SW480 (cell line): ENCODE data around the gene MYBL2.
A peak's percentile ranks its signal among the peaks of the same experiment; 100 is the strongest.

Experiments
- DNase-seq: peaks from one replicate; pipeline ENCODE4 v3.0.0-alpha.2; 2016; ENCODE audit warnings: low spot score

The MYBL2 gene

DNA sequence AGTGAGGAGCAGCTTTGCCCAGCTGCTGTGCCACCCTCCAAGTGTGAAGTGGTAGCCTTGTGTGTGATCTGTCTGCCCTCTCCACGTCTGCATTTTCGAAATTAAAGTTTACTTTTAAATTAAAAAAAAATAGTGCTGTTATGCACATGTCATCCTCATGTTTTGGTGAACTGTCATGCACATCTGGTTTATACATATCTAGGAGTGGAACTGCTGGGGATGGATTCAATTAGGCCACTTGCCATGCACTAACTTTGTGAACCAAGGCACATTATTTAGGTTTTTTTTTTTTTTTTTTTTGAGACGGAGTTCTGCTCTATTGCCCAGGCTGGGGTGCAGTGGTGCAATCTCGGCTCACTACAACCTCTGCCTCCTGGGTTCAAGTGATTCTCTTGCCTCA lies 56.3 kb downstream of the MYBL2 start:
- no peak for DNase-seq

DNA sequence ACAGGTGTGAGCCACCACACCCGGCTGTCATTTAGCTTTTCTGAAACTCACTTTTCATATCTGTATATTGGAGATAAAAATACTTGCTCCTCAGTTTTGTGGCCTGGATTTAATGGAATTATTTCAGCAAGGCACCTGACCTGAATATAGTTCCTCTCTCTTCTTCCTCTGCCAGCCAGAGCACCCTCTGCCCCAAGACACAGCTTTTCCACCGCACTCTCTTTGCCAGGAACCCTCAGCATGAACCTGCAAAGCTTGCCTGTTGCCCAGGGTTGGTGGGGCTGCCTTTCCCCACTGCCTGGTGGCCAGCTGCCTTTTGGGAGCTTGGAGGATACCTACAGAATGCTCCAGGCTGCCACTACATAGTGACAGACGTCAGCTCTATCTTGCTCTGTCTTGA lies 56.8 kb downstream of the MYBL2 start:
- no peak for DNase-seq

DNA sequence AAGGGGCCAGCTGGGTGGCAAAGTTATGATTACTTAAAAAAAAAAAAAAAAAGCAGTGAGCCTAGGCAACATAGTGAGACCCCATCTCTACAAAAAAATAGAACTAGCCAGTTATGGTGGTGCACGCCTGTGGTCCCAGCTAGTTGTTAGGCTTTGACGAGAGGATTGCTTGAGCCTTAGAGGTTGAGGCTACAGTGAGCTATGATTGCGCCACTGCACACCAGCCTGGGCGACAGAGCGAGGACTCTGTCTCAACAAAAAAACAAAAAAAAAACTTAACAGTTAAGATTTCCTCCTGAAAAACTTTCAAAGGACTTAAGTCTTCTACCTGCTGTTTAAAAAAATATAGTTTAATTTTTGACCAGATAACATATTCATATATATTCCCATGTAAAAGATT lies 57.5 kb downstream of the MYBL2 start:
- DNase-seq, result no peak

DNA sequence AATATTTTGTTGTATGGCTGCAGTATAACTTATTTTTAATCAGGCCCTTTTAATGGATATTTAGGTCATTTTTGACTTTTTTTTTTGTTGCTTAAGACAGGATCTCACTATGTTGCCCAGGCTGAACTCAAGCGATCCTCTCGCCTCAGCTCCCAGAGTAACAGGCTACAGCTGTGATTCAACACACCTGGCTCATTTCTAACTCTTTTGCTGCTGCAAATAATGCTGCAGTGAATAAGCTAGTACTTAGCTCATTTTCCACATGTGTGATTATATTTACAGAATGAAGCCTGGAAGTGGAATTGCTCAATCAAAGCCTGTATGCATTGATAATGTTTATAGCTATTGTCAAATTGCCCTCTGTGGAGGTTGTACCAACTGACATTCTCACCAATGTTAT lies 58.8 kb downstream of the MYBL2 start:
- no peak for DNase-seq

DNA sequence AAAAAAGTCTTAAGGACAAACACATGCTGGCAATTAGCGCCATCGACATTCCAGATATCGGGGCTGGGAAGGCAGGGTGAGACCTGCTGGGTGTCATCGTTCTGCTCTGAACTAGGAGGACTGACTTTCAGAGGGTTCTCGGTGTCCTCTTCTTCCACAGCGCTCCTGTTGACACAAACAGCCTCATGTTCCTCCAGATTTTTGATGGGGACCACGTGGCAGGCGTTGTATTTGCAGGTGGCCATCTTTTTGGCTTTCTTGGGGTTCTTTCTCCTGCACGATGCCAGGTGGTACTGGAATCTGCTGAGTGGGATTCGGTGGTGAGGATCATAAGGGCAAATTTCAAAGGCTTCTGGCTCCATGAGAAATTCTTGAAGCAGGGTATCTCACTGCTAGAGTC lies 59.4 kb downstream of the MYBL2 start:
- DNase-seq, result no peak

DNA sequence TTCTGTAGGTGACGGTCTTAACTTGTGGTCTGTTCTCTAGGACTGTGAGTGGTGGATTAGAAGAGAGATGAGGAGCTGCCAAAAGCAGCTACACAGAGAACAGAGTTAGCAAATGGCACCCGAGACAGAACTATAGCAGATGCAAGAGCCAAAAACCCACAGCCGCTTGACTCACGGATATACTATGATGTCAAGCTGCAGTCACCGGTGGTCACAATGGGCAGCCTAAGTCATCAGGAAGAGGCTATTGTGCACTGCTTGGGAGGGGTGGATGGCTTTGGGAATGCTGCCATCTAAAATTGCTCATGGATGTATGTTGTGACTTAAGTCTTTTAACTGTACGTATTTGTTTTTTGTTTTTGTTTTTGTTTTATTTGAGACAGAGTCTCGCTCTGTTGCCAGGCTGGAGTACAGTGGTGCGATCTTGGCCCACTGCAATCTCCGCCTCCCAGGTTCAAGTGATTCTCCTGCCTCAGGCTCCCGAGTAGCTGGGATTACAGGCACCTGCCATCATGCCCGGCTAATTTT lies 60.0 kb downstream of the MYBL2 start, which contains the start of gene GTSF1L:
GTSF1L (minus strand) TSS at position 192 of the 528 bp plus-strand sequence. CDS start 308 bp downstream, outside the sequence.
- no peak for DNase-seq

DNA sequence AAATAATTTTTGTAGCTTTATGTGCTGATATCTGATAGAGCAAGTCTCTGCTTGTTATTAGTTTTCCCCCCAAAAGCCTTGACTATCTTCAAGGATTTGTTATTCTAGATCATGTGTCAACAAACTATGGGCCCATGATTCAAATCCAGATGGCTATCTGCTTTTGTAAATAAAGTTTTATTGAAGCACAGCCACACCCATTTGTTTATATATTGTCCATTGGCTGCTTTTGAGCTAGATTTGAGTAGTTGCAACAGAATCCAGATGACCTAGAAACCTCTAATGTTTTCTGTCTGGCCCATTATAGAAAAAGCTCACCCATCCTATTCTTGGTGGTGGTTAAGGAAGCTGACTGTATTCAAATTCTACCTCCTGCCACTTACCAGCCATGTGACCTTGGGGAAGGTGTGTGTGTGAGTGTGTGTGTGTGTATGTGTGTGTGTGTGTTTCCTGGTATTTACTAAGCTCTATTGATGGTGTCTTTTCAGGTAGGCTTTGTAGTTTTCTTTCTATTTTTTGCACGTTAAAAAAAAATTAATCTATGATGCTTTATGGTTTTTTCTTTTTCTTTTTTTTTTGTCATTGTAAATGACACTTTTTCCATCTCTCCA lies 61.2 kb downstream of the MYBL2 start:
- no peak for DNase-seq

DNA sequence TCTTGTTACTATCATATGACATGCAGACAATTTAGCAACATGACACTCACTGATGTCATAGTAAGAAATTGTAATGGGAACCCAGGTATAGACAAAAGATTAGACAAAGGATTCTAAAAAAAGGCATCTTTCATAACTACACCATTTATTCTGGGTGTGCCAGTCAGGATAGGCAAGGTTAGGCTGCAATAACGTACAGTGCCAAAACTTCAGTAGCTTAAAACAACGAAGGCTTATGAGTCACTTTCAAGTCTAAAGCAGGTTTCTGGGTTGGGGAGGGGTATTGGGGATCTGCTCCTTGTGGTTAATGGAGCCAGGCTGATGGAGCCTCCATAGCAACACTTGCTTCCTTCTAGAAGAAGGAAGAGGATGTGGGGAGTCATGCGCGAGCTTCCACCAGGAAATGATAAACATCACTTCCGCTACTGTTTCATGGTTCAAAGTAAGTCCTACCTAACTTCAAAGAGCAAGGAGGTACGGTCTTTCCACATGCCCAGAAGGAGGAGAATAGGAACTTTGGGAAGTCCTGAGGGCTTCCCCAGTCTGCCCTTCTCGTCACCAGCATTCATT lies 61.9 kb downstream of the MYBL2 start:
- DNase-seq, result no peak

DNA sequence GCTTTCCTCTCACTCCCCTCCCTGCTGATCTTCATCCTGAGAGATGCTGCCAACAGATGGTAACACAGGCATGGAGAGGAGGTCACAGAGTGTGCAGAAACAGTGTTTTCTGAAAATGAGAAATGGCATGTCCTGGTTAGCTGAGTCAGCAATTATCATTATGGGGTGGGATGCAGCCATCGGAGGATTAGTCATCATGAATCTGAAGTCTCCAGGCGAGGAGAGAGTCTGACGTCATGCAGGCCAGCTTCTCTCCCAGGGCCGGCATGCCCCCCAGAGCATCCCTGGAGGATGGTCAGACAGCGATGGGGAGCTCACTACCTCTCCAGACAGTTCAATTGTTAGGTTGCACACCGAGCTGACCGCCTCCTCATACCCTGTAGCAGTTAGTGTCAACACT lies 64.6 kb downstream of the MYBL2 start:
- no peak for DNase-seq

DNA sequence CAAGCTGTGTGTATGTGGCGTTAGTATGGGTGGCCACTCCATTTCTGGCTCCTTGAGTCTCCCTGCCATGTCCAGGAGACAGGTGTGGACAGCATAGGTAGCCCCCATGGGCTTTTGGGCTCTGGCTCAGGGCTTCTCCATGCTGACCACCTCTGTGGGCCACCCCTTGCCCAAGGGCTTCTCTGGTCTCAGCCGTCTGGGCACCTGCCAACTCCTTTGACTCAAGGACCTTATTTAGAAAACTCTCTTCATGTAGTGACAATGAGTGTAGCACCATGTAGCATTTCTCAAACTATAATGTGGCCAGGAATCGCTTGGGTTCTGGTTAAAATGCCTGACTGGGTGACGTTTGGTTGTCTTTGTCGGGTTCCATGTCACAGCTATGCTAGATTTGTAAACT lies 65.0 kb downstream of the MYBL2 start:
- DNase-seq, result no peak

DNA sequence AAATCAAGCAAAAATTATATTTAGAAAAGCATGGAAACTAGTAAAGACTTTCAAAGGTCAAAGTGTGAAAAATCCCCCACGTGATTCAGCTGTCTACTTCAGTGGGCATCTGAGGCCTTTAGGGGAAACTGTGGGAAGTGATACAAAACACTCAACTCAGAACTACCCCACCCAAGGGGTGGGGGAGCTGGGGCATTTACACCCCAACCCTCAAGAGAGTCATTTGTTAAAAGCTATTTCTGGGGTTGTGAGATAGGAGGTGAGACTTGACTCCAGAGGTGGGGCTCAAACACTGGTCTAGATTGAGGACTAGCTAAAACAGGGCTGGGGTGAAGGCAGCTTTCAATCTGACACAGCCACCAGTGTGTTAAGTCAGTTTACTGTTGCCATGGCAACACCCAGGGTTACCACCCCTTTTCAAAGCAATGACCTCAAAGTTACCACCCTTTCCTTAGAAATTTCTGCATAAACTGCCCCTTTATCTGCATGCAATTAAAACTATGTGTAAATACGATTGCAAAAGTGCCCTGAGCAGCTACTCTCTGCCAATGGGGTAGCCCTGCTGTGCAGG lies 69.8 kb downstream of the MYBL2 start:
- no peak for DNase-seq

DNA sequence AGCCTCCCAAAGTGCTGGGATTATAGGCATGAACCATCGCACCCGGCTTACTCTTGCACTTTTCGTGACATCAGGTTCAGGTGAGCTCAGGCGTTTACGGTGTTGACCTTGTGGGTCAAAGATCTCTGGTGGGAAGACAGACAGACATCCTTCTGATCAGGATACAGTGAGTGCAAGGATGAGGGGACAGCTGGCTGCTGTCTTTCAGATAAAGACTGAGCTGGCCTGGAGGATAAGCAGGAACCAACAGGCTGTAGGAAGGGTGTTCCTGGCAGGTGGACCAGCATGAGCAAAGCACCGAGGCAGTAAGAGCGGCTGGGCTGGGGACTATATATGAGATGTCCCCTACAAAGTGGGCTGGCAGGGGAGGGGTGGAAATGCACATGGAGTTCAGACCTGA lies 71.0 kb downstream of the MYBL2 start:
- DNase-seq, result no peak

DNA sequence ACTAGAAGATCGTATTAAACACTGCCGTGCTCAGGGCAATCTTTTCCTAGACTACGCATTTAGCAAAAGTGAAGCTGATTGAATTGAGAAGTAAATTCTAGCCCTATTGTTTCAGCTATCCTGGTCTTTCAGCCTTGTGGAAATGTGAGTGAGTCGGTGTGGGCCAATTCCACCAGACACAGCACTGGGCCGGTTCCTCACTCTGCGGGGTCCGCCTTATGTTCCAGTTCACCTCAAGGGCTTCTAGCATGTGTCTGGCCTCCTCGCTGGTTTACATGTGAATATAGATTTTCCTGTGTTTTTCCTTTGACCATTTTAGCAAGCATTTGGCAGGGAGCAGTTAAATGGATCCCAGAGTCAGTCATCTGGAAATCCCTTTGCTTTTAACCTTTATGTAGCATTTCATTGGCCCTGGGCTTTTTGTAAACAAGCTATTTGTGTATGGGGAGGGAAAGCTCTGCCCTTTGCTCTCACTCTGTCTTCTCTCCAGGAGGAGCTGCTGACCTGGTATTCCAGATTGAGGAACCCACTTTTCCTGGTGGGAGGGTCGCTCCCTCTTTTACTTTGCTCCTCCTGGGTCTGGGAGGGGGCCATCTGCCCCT lies 72.3 kb downstream of the MYBL2 start:
- DNase-seq, result no peak

DNA sequence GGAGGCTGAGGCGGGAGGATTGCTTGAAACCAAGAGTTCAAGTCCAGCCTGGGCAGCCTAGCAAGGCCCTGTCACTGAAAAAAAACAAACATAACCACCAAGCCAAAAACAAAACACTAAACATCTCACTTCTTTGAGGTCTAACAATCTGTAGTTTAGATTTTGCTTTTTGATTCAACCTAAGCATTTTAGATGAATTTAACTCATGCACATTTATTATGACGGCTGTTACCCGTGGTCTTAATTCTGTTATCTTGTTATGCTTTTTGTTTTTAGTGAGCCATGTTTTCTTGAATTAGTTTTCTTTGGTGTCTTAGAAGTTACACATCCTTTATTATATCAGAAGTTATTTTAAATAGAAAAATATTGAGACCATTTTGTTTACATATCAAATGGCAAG lies 73.7 kb downstream of the MYBL2 start:
- no peak for DNase-seq

DNA sequence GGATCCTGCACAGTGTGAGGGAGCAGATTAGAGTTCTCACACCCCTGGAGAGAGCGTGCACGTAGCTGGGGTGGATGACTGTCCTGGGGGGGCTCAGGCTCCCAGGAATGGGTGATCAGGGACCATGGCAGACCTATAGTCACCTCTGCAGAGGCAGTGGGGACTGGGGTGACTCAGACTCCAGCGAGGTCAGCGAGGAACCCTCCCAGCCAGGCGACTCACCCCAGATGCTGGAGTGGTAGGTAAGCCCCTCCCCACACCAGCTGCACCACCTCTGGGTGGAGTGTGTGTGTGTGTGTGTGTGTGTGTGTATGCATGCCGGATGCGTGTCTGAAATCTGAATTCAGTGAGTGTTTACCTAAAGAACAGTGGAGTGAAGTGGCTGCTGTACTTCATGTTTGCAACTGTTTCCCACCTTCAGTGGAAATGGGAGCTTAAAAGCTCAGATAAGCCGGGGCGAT lies 77.3 kb downstream of the MYBL2 start:
- DNase-seq, result peak; percentile 63

DNA sequence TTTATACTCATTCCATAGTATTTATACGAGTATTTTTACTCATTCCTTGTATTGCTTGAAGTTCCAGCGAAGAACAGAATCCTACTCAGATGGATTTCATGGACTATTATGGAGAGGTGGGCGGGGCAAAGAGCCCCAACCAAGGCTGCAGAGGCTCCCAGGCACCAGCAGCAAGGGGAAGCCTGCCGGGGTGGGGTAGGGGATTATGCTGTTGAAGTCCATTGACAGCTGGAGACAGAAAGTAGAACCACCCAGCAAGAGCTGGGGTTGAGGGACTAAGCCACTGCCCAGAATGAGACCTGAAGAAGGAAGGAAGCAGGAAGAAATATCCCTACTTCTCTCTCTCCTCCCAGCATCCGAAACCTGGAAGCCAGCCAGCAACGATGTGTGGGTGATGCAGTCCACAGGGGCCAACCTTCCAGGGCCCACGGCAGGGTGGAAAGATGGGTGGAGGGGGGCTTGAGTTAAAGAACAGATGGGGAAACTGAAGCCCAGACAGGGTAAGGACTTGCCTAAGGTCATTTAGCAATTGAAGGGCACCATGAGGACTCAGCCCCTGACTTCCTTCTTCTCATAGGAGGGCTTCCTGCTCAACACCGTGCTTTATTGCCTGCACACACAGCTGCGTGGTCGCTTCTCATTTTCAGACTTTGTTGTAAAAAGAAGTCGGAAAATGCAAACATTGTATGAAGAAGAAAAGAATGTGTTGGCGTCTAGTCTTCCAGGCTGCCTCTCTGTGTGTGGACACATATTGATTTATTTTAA lies 78.2 kb downstream of the MYBL2 start:
- no peak for DNase-seq

DNA sequence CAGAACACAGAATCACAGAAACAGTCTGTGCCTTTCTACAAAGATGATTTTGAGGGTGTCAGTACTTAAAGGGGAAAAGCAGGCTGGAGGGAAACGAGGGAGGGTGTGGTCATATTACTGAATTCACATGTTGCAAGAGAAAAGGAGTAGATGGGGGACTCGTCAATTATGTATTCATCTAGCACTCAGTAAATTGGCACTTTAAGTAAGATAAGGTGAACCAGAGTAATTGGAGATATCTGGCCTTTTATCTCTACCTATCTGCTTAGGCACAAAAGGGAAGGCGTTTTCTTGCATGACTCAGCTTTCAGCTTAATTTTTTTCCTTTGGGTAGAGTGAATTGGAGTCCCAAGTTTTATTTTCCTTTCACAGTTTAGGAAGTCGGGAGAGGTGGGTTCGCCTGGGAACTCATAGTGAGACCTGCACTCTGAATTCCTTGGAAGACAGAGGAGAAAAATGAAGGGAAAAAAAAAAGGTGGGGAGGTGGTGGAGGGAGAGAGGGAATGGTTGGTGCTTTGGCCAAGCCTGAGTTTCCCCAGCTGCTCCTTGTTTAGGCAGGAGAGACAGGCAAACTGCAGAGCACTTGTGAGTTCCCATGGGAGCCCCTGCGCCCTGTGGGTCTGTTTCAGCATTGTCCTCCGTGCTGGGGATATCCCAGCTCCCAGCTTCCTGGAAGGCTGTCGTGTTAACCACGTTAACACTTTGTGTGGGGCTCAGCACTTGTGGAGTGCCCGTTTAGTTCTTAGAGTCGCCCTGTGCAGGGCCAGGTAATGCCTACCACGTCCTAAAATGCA lies 79.6 kb downstream of the MYBL2 start:
- DNase-seq, result no peak

DNA sequence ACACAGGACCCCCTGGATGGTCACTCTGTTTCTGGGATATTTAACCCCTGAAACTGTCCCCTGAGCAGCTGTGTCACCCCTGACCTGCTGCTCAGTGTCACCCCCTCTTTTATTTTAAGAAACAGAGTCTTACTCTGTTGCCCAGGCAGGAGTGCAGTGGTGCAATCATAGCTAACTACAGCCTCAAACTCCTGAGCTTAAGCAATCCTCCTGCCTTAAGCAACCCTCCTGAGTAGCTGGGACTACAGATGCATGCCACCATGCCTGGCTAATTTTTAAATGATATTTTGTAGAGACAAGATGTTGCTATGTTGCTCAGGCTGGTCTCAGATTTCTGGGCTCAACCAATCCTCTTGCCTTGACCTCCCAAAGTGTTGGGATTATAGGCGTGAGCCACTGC lies 81.4 kb downstream of the MYBL2 start:
- no peak for DNase-seq

DNA sequence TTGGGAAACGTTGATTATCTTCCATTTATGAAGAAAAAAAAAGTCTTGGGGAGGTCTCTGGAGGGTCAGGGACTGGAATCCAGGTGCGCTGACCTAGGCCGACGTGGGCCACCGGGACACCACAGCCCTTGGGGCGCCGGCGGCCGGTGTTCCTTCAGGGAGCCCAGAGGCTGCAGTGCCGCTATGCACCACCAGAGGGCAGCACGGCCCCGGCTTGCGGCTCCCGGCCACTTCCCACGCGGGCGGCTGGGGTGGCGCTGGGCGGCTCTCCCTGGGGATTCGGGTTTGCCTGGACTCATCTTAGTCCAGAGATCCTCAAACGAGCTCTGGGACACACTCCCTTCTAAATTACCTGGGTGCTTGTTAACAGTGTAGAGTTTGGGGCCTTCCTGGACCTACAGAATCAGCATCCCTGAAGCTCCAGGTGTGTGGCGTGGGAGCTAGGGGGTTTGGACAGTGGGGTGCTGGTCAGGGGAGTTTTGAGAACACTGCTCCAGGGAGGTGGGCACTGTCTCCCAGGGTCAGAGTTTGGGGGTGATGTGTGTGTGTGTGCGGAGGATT lies 82.9 kb downstream of the MYBL2 start:
- peak; percentile 61 for DNase-seq

DNA sequence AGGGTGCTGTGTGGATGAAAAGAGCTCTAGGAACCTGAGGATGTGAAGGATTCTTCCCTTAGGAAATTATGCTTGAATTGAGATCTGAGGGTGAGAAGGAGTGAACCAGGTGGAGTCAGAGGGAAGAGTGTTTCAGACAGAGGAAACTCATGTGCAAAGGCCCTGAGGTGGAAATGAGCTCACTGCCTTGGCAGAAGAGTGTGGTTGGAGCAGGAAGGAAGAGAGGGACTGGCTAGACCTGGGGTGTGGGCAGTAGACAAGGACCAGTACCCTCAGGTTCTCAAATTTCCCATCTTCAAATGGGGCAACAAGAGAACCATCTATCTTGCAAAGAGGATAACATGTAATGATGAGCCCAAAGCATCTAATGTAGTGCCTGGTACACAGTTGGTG lies 83.9 kb downstream of the MYBL2 start:
- DNase-seq, result no peak
